ENCODE data around the gene HRH3.

- TF ChIP-seq CTCF (IDR thresholded peaks at IDR 0.05; ENCODE audit: low read depth, low read length) (no peak), POLR2A (IDR thresholded peaks at IDR 0.05; ENCODE audit: extremely low read depth, insufficient read length) (no peak), MAX (IDR thresholded peaks at IDR 0.05; ENCODE audit: low read depth, low read length) (no peak), MYC (IDR thresholded peaks at IDR 0.05; ENCODE audit: low read depth, low read length) (no peak)
These were observed 35.9 kb upstream of the HRH3 start for GRCh38 chr20:62255976-62256375.
